ENCODE data around the gene NT5C3B. TPM values are rescaled to one million over a fixed set of nuclear protein-coding genes. Genes with fewer than 3 reads are reported as not detected.

The NT5C3B gene
- polyA plus RNA-seq, 1 donor from 2014 or later = 272 TPM

DNA sequence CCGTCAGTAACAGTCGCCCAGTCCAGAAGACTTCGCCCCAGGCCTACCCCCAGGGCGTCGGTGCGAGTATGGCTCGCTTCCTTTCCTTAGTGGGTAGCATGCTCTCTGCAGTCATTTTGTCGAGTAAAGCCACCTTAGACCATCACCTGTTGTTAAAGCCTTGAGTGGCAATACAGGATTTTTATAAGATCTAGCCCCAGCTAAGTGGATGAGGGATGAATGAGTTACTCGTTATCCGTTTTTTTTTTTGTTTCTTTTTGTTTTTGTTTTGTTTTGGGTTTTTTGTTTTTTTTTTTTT, 29.5 kb upstream of the NT5C3B start:
- Histone ChIP-seq H3K9ac (ENCODE audit: low read length) (peak overlapping the region; percentile 91), H2AFZ (ENCODE audit: low read depth, low read length) (no peak overlapping the region), H3K9me3 (ENCODE audit: low read length) (no peaks in the 10 kb centered on the region), H3K9me2 (ENCODE audit: insufficient read depth, low read length) (no peaks in the 10 kb centered on the region), H3F3A (ENCODE audit: insufficient read depth, low read length, poor library complexity, severe bottlenecking) (no peaks in the 10 kb centered on the region), H3K79me2 (replicated peaks; ENCODE audit: insufficient read depth, low read length) (peaks cover 32% of the 10 kb centered on the region), H3K4me3 (ENCODE audit: low read length) (peak overlapping the region; percentile 95), H3K27ac (ENCODE audit: low read length) (peak overlapping the region; percentile 96), H4K20me1 (ENCODE audit: insufficient read depth) (no peaks in the 10 kb centered on the region), H3K4me2 (ENCODE audit: low read length) (peak overlapping the region; percentile 71), H3K27me3 (ENCODE audit: insufficient read depth, low read depth, low read length) (no peaks in the 10 kb centered on the region), H3K36me3 (ENCODE audit: insufficient read depth, low read length) (no peaks in the 10 kb centered on the region)
- TF ChIP-seq EZH2 (IDR thresholded peaks at IDR 0.05; ENCODE audit: borderline replicate concordance, insufficient read depth, low read length, poor library complexity, severe bottlenecking) (no peak), MXI1 (conservative IDR thresholded peaks at IDR 0.05; ENCODE audit: poor library complexity, severe bottlenecking) (peak; percentile 46), CTCF (IDR thresholded peaks at IDR 0.05; ENCODE audit: poor library complexity, severe bottlenecking) (peak; percentile 43)

- H3K27ac ChIP-seq (ENCODE audit: low read length) = peak within 1 kb of the TSS; percentile 96
- H3K4me3 ChIP-seq (ENCODE audit: low read length) = peak within 1 kb of the TSS; percentile 95
- peak within 1 kb of the TSS; percentile 71 for H3K4me2 ChIP-seq (ENCODE audit: low read length)
- no peaks in the 10 kb centered on the region for H3K9me3 ChIP-seq (ENCODE audit: low read length)
- H2AFZ ChIP-seq (ENCODE audit: low read depth, low read length) = peak within 1 kb of the TSS; percentile 96
- H4K20me1 ChIP-seq (ENCODE audit: insufficient read depth) = no peaks in the 10 kb centered on the region
- TF ChIP-seq MXI1 (conservative IDR thresholded peaks at IDR 0.05; ENCODE audit: poor library complexity, severe bottlenecking) = peak; percentile 51
- TF ChIP-seq SMC3 (conservative IDR thresholded peaks at IDR 0.05; ENCODE audit: poor library complexity) = peak; percentile 30
- TF ChIP-seq TAF1 (IDR thresholded peaks at IDR 0.05; ENCODE audit: low read depth) = peak; percentile 94
- TF ChIP-seq CTCF (IDR thresholded peaks at IDR 0.05; ENCODE audit: poor library complexity, severe bottlenecking) = no peak
- TF ChIP-seq POLR2AphosphoS5 (IDR thresholded peaks at IDR 0.05) = peak; percentile 98
- peak; percentile 19 for TF ChIP-seq RAD21 (conservative IDR thresholded peaks at IDR 0.05)
- no peak for TF ChIP-seq EZH2 (IDR thresholded peaks at IDR 0.05; ENCODE audit: borderline replicate concordance, insufficient read depth, low read length, poor library complexity, severe bottlenecking)
- TF ChIP-seq REST (IDR thresholded peaks at IDR 0.05; ENCODE audit: borderline replicate concordance) = peak; percentile 95
- peak; percentile 57 for TF ChIP-seq EP300 (conservative IDR thresholded peaks at IDR 0.05; ENCODE audit: poor library complexity, severe bottlenecking)
- H3K9ac ChIP-seq (ENCODE audit: low read length) = peak within 1 kb of the TSS; percentile 91
- H3K36me3 ChIP-seq (ENCODE audit: insufficient read depth, low read length) = no peaks in the 10 kb centered on the region
- peaks cover 36% of the 10 kb centered on the region for H3K79me2 ChIP-seq (replicated peaks; ENCODE audit: insufficient read depth, low read length)
- no peaks in the 10 kb centered on the region for H3K9me2 ChIP-seq (ENCODE audit: insufficient read depth, low read length)
- H3K27me3 ChIP-seq (ENCODE audit: insufficient read depth, low read depth, low read length) = no peaks in the 10 kb centered on the region
- H3F3A ChIP-seq (ENCODE audit: insufficient read depth, low read length, poor library complexity, severe bottlenecking) = no peaks in the 10 kb centered on the region
Measured at GRCh38 chr17:41864836-41865595, 29.0 kb upstream of the NT5C3B start, which contains the start of gene KLHL11. Gene KLHL11, minus strand, starts transcription at chr17:41865423. Its CDS starts 53 bp downstream, at chr17:41865370.

Measured in neural cell (in vitro differentiated cells).